WTC11 (cell line): Measurements from ENCODE around the gene WDCP. TPM values are rescaled to one million over a fixed set of nuclear protein-coding genes. Genes with fewer than 3 reads are reported as not detected.

Experiments
- AFF4 ChIP-seq: sonication (generic); formaldehyde crosslinking; IDR thresholded peaks from 2 replicates; pipeline ENCODE4 v1.8.1; 2023; ENCODE audit warnings: mild to moderate bottlenecking, missing genetic modification reagents, borderline replicate concordance
- ARID4B ChIP-seq: sonication (generic); formaldehyde crosslinking; IDR thresholded peaks from 2 replicates; pipeline ENCODE4 v1.8.0; 2023; ENCODE audit warnings: missing genetic modification reagents, mild to moderate bottlenecking, borderline replicate concordance
- CDX4 ChIP-seq: fragments of 250-450 bp; sonication (Bioruptor Pico); IDR thresholded peaks from 2 replicates; pipeline ENCODE4 v1.9.0; 2021; ENCODE audit warnings: moderate library complexity, mild to moderate bottlenecking, inconsistent platforms, borderline replicate concordance
- CTCF ChIP-seq: fragments of 200-600 bp; IDR thresholded peaks from 2 replicates; pipeline ENCODE4 v1.8.0; 2022; ENCODE audit warnings: antibody characterized with exemption
- ESRRA ChIP-seq: sonication (generic); formaldehyde crosslinking; IDR thresholded peaks from 2 replicates; pipeline ENCODE4 v1.8.1; 2022; ENCODE audit warnings: mild to moderate bottlenecking, missing genetic modification reagents, borderline replicate concordance
- FOXK1 ChIP-seq: sonication (generic); formaldehyde crosslinking; IDR thresholded peaks from 2 replicates; pipeline ENCODE4 v1.8.0; 2022; ENCODE audit warnings: mild to moderate bottlenecking, moderate library complexity, missing genetic modification reagents
- FOXP4 ChIP-seq: sonication (generic); formaldehyde crosslinking; IDR thresholded peaks from 2 replicates; pipeline ENCODE4 v1.8.0; 2022; ENCODE audit warnings: mild to moderate bottlenecking, missing genetic modification reagents
- MAX ChIP-seq: sonication (generic); formaldehyde crosslinking; IDR thresholded peaks from 2 replicates; pipeline ENCODE4 v1.8.0; 2022; ENCODE audit warnings: mild to moderate bottlenecking, missing genetic modification reagents
- MYBL2 ChIP-seq: sonication (generic); formaldehyde crosslinking; IDR thresholded peaks from 2 replicates; pipeline ENCODE4 v1.8.1; 2023; ENCODE audit warnings: mild to moderate bottlenecking, moderate library complexity, missing genetic modification reagents
- NFATC4 ChIP-seq: fragments of 250-450 bp; sonication (Bioruptor Pico); IDR thresholded peaks from 2 replicates; pipeline ENCODE4 v1.9.0; 2021; ENCODE audit warnings: mild to moderate bottlenecking
- OVOL2 ChIP-seq: fragments of 250-450 bp; sonication (Bioruptor Pico); IDR thresholded peaks from 2 replicates; pipeline ENCODE4 v1.9.0; 2021; ENCODE audit warnings: mild to moderate bottlenecking, borderline replicate concordance
- RELA ChIP-seq: sonication (generic); formaldehyde crosslinking; IDR thresholded peaks from 2 replicates; pipeline ENCODE4 v1.8.1; 2022; ENCODE audit warnings: missing genetic modification reagents, mild to moderate bottlenecking, borderline replicate concordance
- USF2 ChIP-seq: sonication (generic); formaldehyde crosslinking; IDR thresholded peaks from 2 replicates; pipeline ENCODE4 v1.8.1; 2023; ENCODE audit warnings: mild to moderate bottlenecking, missing genetic modification reagents, moderate library complexity
- ZNF232 ChIP-seq: sonication (generic); formaldehyde crosslinking; IDR thresholded peaks from 2 replicates; pipeline ENCODE4 v1.8.0; 2022; ENCODE audit warnings: mild to moderate bottlenecking, missing genetic modification reagents
- ZNF317 ChIP-seq: sonication (generic); formaldehyde crosslinking; IDR thresholded peaks from 2 replicates; pipeline ENCODE4 v1.8.1; 2023; ENCODE audit warnings: low read depth, mild to moderate bottlenecking, moderate library complexity, missing genetic modification reagents, borderline replicate concordance
- ZNF416 ChIP-seq: fragments of 250-450 bp; sonication (Bioruptor Pico); IDR thresholded peaks from 2 replicates; pipeline ENCODE4 v1.9.0; 2021; ENCODE audit warnings: mild to moderate bottlenecking, inconsistent platforms
- ZNF532 ChIP-seq: fragments of 250-450 bp; sonication (Bioruptor Pico); IDR thresholded peaks from 2 replicates; pipeline ENCODE4 v1.9.0; 2021; ENCODE audit warnings: mild to moderate bottlenecking, borderline replicate concordance
- total RNA-seq: library from RNA; stranded (reverse); gene quantifications from 3 replicates; pipeline ENCODE4 v1.2.3, GENCODE V29; 2021

Gene WDCP
- total RNA-seq, 1 experiment from 2014 or later = 31.9 TPM

GRCh38 chr2:24084386-24085199 is 37.4 kb upstream of the WDCP start, which contains the start of gene TP53I3 (continued):
- TF ChIP-seq MYBL2 (peak; percentile 83; the same call in 1 of the 2 replicates), ZNF416 (CRISPR knock-in tag) (peak; percentile 68; the same call in 1 of the 2 replicates), FOXK1 (CRISPR knock-in tag) (no peak), AFF4 (CRISPR knock-in tag) (no peak), CTCF (peak; percentile 96), OVOL2 (CRISPR knock-in tag) (peak; percentile 24; the same call in 1 of the 2 replicates), ARID4B (CRISPR knock-in tag) (peak; percentile 9), NFATC4 (CRISPR knock-in tag) (no peak), CDX4 (CRISPR knock-in tag) (no peak), ZNF532 (no peak), ESRRA (CRISPR knock-in tag) (no peak; the same call in 1 of the 2 replicates), ZNF317 (no peak), ZNF232 (CRISPR knock-in tag) (0 out of 2 replicates have a peak, but pooled peaks have one; percentile 79), USF2 (0 out of 2 replicates have a peak, but pooled peaks have one; percentile 9), MAX (CRISPR knock-in tag) (0 out of 2 replicates have a peak, but pooled peaks have one; percentile 3), RELA (CRISPR knock-in tag) (no peak), FOXP4 (no peak)
